GM18909 (cell line): Measurements from ENCODE around the gene CCDC154.
"Not testable (repeated sequence)": the region's sequence is repeated elsewhere in the genome, so short reads cannot be mapped to it uniquely, and the experiment has no call there.

Experiments used
- ATAC-seq: cut with Tn5 transposase; IDR thresholded peaks from one replicate; pipeline ENCODE4 v1.9.1; 2021; ENCODE audit warnings: mild to moderate bottlenecking; ENCODE audit not compliant: unreplicated experiment, poor library complexity

The CCDC154 gene

DNA sequence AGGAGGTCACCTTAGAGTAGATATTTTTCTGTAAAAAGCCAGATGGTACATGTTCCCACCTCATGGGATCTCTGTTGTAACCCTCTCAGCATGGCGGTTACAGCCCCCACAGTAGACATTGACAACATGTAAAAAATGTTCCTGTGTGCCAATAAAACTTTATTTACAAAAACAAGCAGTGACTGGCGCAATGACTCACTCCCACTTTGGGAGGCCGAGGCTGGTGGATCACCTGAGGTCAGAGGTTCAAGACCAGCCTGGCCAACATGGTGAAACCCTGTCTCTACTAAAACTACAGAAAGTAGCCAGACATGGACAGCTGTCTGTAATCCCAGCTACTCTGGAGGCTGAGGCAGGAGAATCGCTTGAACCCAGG is 4.7 kb downstream of the CCDC154 start:
- ATAC-seq = not testable (repeated sequence)

DNA sequence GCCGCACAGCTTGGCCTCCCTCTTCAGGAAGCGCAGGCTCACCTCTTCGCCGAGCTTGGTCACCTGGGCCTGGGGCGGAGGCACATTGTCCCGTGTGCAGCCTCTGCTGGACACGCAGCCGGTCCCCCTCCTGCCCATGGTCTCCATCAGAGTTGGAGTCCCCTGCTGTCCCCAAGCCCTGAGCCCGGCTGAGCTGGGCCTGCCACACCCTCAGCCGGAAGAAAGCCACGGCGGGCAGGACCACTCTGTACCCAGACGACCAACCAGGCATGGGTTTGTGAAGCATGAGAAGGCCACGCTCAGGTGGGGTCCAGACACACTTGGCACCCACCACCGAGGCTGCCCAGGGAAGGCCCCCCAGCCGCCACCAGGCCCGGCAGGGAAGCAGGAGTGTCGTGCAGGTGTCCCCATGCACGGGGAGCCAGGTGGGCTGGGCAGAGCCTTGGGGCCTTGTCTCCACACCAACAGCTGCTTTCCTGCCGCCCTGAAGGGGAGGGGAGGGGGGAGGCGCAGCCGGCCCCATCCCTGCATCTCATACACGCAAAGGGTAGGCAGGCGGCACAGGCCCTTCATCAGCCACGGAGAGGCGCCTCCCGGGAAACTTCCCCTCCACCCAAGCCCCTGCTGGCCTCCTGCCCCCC is 5.2 kb downstream of the CCDC154 start:
- no peak for ATAC-seq

DNA sequence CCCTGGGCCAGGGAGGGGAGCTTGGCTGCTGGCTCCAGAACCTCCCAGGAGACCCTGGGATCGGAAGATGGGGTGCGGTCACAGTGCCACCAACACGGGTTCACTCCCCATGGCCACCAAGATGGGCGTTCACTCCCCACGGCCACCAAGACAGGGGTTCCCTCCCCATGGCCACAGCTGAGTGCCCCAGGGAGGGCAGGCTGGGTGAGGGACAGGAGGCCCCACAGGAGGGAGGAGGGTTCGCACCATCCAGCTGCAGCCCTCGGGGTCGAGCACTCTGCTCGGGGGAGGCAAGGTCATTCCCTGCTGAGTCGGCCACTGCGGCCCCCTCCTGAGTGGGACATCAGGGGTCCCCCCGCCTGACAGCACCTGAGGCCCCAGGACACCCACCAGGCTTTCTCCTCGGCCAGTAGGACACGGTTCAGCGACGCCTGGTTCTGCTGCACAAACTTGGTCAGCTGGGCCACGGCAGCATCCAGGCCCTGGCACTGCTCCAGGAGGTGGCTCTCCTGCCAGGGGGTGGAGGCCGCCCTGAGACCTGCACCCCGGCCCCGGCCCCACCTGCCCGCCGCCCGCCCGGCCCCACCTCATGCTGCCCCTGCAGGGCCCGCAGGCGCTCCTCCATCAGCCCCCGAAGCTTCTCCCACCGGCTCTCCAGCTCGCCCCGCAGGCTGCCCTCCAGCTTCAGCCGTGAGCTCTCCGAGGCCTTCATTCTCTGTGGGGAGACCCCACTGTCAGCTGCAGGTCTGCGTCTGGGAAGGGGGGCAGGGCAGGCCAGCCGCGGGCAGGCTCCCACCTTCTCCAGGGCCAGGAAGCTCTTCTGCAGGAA is 5.9 kb downstream of the CCDC154 start:
- no peak for ATAC-seq

DNA sequence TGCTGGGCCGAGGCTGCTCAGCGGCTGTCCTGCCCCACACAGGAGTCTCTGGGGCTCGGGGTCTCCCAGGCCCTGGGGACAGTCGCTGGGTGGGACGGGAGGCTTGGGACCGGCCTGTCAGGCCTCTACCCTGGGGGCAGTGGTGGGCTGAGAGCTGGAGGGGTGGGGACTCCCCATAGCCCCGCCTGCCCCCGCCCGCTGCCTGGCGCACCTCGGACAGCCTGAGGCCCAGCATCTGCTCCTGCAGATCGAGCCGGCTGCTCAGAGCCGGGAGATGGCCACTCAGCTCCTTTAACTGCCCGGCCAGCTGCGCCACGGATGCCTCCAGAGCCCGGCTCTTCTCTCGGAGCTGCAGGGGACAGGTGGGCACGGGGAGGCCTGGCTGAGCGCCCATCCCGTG is 6.8 kb downstream of the CCDC154 start:
- ATAC-seq = no peak

DNA sequence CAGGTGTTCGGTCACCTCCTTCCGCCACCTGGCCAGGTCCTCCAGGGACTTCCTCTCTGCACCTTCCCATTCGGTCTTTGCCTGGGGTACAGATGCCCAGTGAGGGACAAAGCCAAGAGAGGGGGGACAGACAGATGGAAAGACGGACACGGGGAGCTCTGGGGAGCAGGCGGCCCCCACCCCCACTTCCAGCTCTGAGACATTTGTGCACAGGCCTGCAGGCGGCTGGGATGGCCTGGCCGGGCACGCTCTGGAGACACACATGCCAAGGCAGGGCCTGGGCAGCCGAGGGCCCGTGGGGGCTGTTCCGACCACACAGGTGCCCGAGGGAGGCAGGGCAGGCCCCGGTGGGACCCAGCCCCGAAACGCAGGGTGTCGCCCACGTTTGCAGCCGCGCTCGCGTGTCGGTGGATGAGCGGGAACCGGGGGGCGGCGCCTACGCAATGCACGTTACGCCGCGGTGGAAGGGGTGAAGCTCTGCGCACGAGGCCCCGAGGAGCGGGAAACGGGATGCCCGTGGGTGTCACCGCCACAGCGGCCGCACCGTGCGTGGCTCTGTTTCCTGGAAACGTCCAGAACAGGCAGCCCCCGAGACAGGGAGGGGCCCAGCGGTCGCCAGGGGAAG is 7.5 kb downstream of the CCDC154 start:
- ATAC-seq = no peak

DNA sequence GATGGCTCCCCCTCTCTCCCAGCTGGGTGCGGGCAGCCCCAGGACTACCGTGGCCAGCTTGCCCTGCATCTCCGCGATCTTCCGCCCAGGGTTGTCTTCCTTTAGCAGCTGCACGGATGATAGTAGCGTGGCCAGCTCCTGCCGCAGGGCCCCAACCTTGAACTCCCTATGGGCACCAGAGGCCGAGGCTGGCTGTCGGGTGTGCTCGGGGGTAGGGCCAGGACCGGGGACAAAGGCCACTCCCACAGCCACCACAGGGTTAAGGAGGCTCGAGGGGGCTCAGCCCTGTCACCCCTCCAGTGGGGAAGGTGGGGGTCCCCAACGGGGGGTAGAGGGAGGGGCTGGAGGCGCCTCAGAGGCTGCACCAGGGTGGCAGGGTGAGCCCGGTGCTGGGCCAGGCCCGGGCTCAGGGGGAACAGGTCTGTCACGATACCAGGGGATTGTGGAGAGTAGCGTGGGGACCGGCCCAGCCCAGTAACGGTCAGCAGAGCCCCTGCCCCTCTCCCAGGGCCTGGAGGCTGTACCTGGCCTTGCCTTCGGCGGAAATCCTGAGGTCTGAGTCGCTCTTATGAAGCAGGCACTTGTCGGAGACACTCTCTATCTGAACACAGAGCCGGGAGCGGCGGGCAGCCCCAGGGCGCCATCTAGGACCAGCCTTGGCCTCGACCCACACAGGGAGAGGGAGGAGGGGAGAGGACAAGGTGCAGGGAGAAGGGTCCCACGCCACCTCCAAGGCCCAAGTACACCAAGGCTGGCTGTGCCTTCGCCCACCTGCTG is 8.2 kb downstream of the CCDC154 start:
- ATAC-seq = no peak

DNA sequence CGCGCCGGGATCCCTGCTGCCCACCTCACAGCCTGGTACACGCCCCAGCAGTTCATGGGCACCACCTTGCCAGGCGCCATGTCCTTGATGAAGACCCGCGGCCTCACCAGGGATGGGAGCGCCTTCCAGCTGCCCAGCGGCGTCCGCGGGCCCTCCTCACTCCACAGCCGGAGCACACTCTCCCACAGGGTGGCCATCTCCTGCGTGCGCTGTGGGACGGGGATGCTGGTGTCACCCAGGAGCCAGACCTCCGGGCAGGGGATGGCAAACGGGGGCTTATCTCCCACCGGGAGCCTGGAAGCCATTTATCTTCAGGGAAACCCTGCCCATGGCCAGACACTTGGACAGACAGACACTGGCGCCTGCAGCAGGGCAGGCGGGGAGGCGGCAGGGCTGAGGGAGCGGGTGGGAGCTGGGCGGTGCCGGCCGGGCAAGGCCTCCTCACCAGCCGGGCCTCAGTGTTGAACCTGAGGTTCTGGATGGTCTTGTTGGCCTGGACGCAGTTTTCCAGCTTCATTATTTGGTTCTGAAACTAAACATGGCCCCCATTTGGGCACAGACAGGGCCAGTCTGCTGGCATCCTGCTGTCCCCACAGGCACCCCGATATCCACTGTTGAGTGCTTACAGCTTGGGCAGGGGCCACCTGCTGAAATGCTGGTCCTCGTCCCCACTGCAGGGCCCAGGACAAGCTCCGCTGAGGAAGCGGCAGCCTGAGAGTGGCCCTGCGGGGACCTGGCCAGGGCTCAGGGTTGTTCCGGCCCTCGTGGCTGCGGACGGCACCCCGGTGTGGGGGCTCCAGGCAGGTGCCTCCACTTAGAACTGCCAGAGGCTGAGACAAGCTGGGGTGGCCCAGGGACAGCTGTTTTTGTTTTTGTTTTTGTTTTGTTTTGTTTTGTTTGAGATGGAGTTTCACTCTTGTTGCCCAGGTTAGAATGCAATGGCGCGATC is 9.4 kb downstream of the CCDC154 start:
- ATAC-seq = no peak

DNA sequence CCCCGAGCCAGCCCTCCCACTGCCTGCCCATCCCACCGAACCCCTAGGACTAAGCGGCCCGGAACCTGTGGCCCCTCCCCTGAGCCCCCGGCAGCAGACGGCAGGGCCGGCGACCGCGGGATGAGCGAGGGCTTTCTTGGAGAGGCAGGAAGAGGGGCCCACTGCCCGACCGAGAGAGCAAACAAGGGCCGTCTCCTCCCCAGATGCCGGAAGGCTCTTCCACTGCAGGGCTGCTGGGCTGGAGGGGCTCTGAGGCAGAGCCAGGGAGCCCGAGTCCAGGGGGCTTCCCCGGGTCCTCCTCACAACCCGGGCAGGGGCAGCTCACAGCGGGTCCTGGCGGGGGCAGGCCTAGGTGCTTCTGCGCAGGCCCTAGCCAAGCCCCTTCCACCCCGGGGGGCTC is 10.6 kb downstream of the CCDC154 start:
- ATAC-seq = no peak

DNA sequence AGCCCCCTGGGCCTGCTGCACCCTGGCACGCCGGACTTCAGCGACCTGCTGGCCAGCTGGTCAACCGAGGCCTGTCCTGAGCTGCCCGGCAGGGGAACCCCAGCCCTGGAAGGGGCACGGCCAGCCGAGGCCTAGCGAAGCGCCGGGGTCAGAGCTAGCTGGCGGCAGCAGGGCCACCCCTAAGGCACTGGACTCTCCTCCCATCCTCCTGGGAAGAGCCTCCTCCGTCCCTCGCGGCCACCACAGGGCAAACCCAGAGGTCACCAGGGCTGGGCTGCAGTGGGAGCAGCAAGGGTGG is 11.1 kb downstream of the CCDC154 start:
- ATAC-seq = no peak

DNA sequence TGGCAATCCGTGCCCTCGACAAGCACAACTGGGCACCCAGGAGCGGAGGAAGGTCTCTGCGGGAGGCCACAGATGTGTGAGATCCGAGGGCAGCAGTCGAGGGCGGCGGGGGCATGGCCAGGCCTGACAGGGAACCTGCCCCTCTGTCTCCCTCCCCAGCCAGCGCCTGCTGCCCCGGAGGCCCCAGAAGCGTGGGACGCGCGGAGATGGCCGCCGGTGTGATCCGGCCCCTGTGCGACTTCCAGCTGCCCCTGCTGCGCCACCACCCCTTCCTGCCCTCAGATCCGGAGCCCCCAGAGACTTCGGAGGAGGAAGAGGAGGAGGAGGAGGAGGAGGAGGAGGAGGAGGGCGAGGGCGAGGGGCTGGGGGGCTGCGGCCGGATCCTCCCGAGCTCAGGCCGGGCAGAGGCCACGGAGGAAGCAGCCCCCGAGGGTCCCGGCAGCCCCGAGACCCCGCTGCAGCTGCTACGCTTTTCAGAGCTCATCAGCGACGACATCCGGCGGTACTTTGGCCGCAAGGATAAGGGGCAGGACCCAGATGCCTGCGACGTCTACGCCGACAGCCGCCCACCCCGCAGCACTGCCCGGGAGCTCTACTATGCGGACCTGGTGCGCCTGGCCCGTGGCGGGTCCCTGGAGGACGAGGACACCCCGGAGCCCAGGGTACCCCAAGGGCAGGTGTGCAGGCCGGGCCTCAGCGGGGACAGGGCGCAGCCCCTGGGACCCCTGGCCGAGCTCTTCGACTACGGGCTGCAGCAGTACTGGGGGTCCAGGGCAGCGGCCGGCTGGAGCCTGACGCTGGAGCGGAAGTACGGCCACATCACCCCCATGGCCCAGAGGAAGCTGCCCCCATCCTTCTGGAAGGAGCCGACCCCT is 11.7 kb downstream of the CCDC154 start:
- no peak for ATAC-seq

DNA sequence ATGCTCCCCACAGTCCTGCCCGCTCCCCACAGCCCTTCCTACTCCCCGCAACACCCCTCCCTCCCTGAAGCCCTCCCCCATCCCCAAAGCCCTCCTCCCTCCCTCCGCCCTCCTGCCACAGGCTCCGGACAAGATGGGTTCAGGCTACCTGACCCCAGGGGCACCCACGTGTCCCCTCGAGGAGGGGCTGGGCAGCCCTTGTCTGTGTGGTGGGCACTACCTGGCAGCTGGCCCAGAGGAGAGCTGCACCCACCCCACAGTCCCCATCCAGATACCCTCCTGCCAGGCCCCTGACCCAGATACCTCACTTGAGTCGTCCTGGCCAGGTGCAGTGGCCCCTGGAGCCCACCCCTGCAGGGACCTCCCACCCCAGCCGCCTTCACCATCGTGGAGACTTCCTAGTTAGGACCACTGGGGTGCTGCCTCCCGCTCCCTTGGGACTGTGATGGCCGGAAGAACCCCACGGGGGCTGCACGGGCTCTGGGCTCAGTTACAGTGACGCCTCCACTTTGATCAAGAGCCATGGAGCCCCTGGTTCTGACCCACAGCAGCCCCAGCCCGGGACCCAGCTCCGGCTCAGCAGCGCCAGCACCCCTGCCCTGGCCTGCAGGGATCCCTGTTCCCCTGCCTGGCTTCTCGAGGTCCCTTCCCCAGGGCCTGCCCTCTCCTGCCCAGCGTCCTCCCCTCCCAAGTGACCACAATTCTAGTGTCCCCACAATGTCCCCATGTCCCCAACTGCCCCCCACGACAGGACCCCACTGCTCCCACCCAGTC is 12.7 kb downstream of the CCDC154 start:
- no peak for ATAC-seq

DNA sequence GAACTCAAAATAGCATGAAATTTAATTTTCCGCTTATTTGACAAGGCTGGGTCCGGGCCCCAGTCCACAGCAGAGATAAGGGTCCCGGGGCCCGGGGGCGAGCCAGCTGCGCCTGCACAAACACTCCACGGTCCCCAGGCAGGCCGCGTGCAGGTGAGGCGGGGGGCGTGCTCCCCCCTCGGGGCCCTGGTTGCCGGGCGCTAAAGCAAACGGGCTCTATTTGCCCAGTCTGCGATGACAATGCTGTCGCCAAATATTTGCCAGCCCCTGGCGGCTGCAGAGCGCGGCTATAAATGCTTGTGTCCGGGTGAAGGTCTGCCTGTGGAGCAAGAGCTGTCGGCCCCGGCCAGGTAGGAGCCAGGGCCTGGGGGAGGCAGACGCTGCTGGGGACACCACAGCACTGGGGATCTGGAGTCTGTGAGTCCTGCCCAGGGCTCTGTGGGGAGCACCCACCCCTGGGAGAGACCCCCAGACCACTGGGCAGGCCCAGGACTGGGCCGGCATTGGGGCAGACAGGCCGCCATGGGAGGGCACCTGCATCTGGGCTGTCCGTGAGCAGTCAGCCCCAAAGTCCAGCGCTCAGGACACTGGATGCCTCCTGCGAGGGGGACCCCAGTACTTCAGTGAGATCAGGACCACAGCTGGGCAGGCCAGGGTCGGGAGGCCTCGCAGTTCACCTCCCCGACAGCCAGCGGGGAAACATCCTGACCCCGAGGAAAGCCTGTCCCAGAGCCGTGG is 13.4 kb downstream of the CCDC154 start, which contains the start of gene PERCC1:
Gene PERCC1, plus strand, starts transcription at position 320 of the 738 bp plus-strand sequence. CDS start 1,516 bp downstream, outside the sequence.
- ATAC-seq = no peak

DNA sequence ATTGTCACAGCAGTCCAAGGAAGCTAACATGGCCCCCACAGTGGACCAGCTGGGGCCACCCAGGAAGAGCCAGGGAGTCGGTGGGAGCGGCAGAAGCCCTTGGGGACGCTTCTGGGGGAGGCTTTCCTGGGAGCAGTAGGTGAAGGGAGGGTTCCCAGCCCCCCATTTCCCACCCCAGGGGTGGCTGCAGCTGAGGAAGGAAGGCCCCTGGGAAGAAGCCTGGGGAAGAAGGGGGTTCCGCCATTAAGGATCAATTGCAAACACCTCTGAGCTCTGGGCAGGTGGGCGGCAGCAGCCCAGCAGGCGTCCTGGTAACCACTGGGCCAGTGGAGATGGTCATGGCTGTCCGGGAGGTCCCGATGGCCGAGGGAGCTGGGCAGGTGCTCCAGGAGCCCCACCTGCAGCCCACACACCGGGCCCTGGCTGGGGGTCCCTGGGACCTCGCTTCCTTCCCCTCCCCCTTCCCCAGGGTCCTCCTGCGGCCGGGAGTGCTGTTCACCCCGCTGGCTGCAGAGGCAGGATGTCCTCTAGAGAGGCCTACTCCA is 14.1 kb downstream of the CCDC154 start:
- ATAC-seq = no peak

DNA sequence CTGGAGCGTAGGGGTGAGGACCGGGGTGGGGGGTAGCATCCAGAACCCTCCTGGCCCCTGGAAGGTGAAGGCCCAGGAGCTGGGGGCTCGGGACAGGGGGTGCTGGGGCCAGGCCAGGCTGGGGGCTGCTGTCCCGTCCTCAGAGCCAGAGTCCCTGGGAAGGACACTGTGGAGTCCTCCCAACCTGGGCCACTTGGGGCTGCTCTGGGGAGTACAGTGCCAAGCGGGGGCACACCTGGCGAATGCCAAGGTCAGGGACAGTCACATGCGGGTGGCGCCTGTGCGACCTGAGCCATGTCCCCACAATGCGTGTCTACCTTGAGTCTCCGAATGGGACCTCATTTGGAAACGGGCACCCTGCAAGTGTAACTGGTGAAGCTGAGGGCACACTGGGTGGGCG is 14.7 kb downstream of the CCDC154 start:
- no peak for ATAC-seq

DNA sequence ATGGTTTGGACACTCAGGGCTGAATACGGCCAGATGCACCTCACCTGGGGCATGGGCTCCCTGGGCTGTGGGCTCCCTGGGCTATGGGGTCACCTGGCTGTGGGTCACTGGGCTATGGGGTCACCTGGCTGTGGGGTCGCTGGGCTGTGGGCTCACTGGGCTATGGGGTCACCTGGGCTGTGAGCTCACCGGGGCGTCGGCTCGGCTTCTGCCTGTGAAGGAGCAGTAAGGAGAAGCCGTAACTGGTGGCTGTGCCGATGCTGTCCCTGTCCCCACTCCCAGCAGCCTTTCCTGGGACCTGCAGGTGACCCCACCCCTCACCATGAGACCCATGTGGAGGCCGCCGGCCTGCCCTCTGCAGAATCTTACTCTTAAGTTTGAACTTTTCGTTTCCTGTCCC is 15.3 kb downstream of the CCDC154 start:
- no peak for ATAC-seq

DNA sequence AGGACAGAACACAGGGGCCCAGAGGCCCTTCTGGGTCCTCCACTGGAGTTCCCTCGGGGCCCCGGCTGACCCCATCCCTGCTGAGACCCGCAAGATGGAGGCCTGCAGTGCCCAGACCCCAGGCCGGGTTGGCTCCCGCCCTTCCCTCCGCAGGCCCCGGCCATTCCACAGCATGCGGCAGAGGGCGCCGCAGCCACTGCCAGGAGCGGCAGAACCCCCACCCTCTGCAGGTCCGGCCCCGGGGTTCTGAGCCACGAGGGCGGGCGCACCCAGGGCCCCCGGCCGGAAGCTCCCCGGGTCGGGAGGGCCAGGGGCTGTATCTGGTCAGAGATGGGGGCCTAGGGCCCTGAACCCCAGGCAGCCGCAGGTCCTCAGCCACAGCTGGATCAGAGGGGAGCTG is 15.8 kb downstream of the CCDC154 start:
- ATAC-seq = no peak
